GM19467 (cell line): Measurements from ENCODE around the gene RHOB.
"Not testable (repeated sequence)": the region's sequence is repeated elsewhere in the genome, so short reads cannot be mapped to it uniquely, and the experiment has no call there.

Experiments
- ATAC-seq: cut with Tn5 transposase; IDR thresholded peaks from one replicate; pipeline ENCODE4 v1.9.1; 2021; ENCODE audit warnings: mild to moderate bottlenecking, moderate library complexity; ENCODE audit not compliant: unreplicated experiment

The RHOB gene

GRCh38 chr2:20488782-20489181, 41.9 kb downstream of the RHOB start:
- ATAC-seq: no peak

GRCh38 chr2:20490300-20491181, 43.7 kb downstream of the RHOB start:
- ATAC-seq: no peak

DNA sequence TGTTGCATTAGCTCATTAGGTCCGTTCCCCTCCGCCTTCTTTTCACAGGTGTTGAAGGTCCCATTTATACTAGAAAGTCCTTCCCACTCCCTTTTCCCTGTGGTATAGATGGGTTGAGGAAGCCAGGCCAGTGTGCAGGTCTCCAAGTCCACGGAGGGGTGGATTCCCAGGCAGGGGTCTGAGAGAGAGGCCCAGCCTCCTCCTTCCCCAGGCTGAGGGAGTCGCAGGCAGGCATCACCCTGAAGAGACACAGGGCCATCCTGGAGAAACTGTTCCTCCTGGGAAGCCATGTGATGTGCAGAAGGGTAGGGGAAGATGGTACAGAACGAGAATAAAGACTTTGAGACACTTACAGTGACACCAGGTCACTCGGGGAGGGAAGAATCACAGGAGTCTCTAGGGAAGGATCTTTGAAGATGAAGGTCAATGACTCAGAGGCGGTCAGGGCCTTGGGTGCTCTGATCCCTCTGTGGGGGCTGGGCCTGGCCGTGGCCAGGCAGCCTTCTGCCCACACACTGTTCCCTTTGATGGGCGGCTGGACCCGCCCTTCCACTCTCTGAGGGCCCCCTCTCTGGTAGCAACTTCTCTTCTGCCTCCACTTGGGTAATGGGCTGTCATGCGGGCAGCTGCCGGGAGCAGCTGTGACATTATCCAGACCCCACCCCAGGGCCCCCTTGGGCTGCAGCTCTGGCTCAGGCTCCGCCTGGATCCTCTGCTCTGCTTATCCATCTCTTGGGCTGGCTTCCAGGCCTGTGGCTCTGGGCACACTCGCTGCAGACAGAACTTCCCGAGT, 45.1 kb downstream of the RHOB start:
- ATAC-seq: no peak

- not testable (repeated sequence) for ATAC-seq
Measured at GRCh38 chr2:20493095-20493494, 46.2 kb downstream of the RHOB start.

DNA sequence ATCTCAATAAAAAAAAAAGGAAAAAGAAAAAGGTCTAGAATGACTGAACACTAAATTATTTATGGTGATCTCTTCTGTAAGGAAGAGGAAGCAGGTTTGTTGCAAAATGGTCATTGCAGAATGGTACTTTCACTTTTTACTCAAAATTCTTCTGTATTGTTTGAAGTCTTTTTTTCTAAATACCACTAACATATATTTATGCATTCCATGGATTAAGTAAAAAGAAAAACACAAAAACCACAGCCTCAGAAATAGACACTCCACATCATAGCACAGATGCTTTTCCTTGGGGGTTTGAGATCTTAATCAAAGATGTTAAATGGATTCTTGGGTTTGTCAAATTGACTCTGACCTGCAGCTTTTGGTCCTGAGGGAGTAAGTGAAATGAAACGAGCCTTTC, 47.4 kb downstream of the RHOB start:
- ATAC-seq: no peak

DNA sequence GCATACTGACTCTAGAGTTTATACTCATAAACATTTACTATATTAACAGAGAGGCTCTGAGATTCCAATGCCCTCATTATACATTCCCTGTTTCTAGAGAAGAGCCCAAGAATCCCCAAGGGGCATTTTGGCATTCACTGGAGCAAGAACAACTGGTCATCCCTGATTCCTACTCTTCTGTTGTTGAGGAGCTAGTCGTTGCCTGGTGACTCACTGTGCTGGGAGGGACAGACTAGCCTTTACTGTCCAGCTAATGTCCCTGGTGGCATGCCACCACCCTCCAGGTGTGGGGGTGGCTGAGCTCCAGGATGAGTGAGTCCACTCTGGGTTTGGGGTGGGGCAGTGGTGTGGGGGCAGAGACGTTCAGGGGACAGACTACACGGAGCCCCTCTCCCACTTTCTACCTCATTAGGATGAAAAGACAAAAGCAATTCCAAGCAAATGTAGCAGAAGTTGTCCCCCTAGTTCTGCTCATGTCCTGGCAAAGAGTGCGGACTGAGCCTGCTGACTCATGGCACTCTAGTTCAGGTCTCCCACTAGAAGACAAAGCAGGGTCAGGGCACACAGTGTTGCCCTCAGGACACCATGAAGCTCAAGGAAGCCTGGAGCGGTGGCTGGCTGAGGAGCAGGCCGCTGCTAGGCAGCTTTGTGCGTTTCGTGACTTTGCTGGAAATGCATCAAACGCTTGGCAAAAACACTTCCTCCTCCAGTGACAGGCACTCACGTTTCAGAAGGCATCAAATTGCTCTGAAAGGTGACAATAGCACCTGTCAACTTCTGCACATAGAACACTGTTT, 49.4 kb downstream of the RHOB start:
- no peak for ATAC-seq

DNA sequence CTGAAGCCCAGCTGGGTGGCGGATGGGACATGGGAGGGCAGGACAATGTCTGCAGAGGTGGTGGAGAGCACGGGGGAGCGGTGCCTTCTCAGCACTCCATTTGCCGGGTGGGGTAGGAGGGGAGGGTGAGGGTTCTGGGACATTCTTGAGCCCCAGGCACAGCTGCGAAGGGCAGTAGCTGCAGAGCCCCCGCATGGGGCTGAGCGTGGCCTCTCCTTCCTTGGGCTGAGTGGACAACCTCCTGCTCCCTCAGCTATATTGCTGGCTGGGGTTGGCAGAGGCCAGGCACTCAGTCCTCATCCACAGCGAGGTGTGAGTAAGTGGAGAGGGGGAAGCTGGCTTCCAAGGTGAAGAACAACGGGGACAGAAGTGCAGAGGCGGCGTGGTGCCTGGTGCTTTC, 50.1 kb downstream of the RHOB start:
- ATAC-seq: no peak
